ENCODE results near the gene TMEM95. TPM values are rescaled to one million over a fixed set of nuclear protein-coding genes. Genes with fewer than 3 reads are reported as not detected.

TMEM95 gene
- total and polyA plus RNA-seq, 2 of the 8 experiments (the other 6 are each of a cell fraction or from before 2014, with no cell fraction given): not detected

DNA sequence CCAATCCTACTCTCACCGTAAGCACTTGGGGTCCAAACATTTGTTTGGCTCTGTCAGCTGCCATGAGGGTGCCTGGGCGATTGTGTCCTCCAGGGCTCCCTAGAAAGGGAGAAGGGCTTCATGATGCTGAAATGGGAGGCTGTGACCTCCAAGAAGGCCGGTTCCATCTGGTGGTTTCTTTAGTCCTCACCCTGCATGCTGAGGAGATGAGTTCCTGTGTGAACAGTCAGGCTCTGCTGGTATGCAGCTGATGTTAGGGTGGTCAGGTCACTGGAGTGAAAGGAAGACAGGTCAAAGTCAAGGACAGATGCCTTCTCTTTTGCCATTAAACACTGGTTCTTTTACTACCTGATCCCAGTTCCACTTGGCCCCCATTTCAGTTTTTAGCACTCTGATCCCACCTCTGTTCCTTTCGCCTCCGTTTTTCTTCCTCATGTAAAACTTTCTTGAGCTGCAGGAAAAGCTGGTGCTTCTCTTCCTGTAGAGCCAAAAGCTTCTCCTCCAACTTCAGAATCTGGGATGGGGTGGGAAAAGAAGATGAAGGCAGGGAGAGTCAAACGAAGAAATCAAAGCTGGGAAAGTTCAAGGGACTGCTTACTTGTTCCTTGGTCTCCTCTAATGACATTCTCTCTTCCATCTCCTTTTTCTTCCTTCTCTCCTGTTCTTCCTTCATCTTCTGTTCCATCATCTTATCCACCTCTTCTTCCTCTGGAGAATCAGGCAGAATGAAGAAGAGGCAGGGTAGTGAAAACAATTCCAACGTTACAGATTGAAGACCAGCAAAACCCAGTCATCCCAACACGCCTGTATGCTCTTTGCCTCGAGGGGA is 40.9 kb upstream of the TMEM95 start (continued):
- TF ChIP-seq E2F6 (IDR thresholded peaks at IDR 0.05): no peak

All from H1 (cell line).